ENCODE data around the gene ZNF710. TPM values are rescaled to one million over a fixed set of nuclear protein-coding genes. Genes with fewer than 3 reads are reported as not detected.

ZNF710 gene
- total and polyA plus RNA-seq, 2 of the 4 experiments (the other 2 are of a cell fraction), result 7.6 to 8.2 TPM

DNA sequence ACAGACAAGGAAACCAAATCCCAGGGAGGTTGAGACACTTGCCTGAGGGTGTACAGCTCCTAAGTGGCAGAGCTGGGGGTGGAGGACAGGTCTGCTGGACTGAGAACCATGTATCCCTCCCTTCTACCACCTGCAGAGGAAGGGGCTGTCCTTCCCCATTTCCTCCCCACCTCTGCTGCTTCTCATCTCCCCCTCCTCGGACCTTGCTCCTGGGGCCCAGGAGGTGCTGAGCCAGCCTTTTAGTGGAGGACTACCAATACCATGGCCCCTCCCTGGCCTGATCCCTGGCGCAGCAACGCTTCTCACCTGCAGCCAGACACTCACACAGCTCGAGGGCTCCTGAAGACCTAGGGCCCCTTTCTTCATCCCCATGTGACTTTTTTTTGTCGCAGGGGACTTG, 50.8 kb downstream of the ZNF710 start:
- H4K20me1 ChIP-seq (ENCODE audit: insufficient read depth, low read length), result peaks cover 42% of the 10 kb centered on the region
- in situ Hi-C loops (cut with MboI; ENCODE audit: low sequenced_read_pairs) (no loop called here), intact Hi-C loops (cut with micrococcal nuclease) (no loop called here), dilution Hi-C loops (cut with HindIII; ENCODE audit: low sequenced_read_pairs, unreplicated experiment) (no loop called here)
- H2BK120ac ChIP-seq (ENCODE audit: low read depth, low read length), result no peak overlapping the region
- H4K8ac ChIP-seq (ENCODE audit: low read depth in 2 of 2, low read length in 2 of 2), result no peak overlapping the region
- no peak for DNase-seq
- TF ChIP-seq USF2 (IDR thresholded peaks at IDR 0.05; ENCODE audit: low read depth, low read length) (no peak), NFE2L2 (IDR thresholded peaks at IDR 0.05; ENCODE audit: low read depth, low read length) (no peak), CHD1 (IDR thresholded peaks at IDR 0.05; ENCODE audit: low read depth, low read length) (no peak), ELK1 (IDR thresholded peaks at IDR 0.05; ENCODE audit: borderline replicate concordance, low read depth, low read length) (no peak), MXI1 (IDR thresholded peaks at IDR 0.05; ENCODE audit: borderline replicate concordance, low read depth, low read length) (no peak), RCOR1 (IDR thresholded peaks at IDR 0.05; ENCODE audit: insufficient replicate concordance, low read length) (no peak), RFX5 (IDR thresholded peaks at IDR 0.05; ENCODE audit: low read depth, low read length) (no peak), CEBPB (IDR thresholded peaks at IDR 0.05; ENCODE audit: low read depth, low read length) (no peak), MAZ (IDR thresholded peaks at IDR 0.05; ENCODE audit: borderline replicate concordance, low read depth, low read length) (no peak), POLR2A (IDR thresholded peaks at IDR 0.05; ENCODE audit: low read depth, low read length) (no peak), BHLHE40 (IDR thresholded peaks at IDR 0.05; ENCODE audit: low read depth, low read length) (no peak), RAD21 (IDR thresholded peaks at IDR 0.05; ENCODE audit: low read length) (no peak), FOS (IDR thresholded peaks at IDR 0.05; ENCODE audit: low read depth, low read length) (no peak), MAFK (IDR thresholded peaks at IDR 0.05; ENCODE audit: low read depth, low read length) (no peak)
- TF ChIP-seq, protein P1, sequence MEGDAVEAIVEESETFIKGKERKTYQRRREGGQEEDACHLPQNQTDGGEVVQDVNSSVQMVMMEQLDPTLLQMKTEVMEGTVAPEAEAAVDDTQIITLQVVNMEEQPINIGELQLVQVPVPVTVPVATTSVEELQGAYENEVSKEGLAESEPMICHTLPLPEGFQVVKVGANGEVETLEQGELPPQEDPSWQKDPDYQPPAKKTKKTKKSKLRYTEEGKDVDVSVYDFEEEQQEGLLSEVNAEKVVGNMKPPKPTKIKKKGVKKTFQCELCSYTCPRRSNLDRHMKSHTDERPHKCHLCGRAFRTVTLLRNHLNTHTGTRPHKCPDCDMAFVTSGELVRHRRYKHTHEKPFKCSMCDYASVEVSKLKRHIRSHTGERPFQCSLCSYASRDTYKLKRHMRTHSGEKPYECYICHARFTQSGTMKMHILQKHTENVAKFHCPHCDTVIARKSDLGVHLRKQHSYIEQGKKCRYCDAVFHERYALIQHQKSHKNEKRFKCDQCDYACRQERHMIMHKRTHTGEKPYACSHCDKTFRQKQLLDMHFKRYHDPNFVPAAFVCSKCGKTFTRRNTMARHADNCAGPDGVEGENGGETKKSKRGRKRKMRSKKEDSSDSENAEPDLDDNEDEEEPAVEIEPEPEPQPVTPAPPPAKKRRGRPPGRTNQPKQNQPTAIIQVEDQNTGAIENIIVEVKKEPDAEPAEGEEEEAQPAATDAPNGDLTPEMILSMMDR (conservative IDR thresholded peaks at IDR 0.05; ENCODE audit: low read depth, low read length), result no peak
- no peaks in the 10 kb centered on the region for H3K9me3 ChIP-seq (ENCODE audit: control insufficient read depth, insufficient read depth, low read length)
- H3K27me3 ChIP-seq (ENCODE audit: control insufficient read depth, insufficient read depth, low read length), result no peaks in the 10 kb centered on the region
- H3K23ac ChIP-seq (ENCODE audit: low read depth, low read length), result no peak overlapping the region
- no peak overlapping the region for H2BK20ac ChIP-seq (ENCODE audit: low read depth, low read length)
- ChIA-PET POLR2A (ENCODE audit: unreplicated experiment) (no interaction called here), CTCF (interaction anchor here (1.1 kb wide), 1 partner anchor 154 kb away, joined by 6 read pairs; no protein-coding TSS in a partner anchor)
- ATAC-seq (ENCODE audit: low read depth), result no peak
- no peak overlapping the region for H3K27ac ChIP-seq (ENCODE audit: insufficient read depth, low read length)
- H2BK5ac ChIP-seq (ENCODE audit: low read depth, low read length, poor library complexity, severe bottlenecking), result no peak overlapping the region
- H3K9me1 ChIP-seq (ENCODE audit: insufficient read depth, low read length), result peaks cover 30% of the 10 kb centered on the region
- no peak overlapping the region for H2AFZ ChIP-seq (replicated peaks; ENCODE audit: low read length, poor library complexity)
- H3K4me1 ChIP-seq (ENCODE audit: control insufficient read depth, insufficient read depth, low read length), result peaks cover 8% of the 10 kb centered on the region
- BruUV-seq (replicated peaks), result no TSS peak
- H3K9ac ChIP-seq (ENCODE audit: low read depth, low read length), result no peak overlapping the region
- H3K36me3 ChIP-seq (ENCODE audit: control insufficient read depth, insufficient read depth, low read length), result no peaks in the 10 kb centered on the region
- H3K56ac ChIP-seq (ENCODE audit: extremely low read depth, insufficient read depth, low read length), result no peak overlapping the region
- H3K79me1 ChIP-seq (ENCODE audit: low read depth in 1 of 2, low read length in 2 of 2), result peaks cover 18 to 64% of the 10 kb centered on the region in 2 experiments
- no peak overlapping the region for H2BK15ac ChIP-seq (ENCODE audit: low read depth, low read length)
- no peak overlapping the region for H4K91ac ChIP-seq (ENCODE audit: insufficient read depth, low read depth, low read length)
- H3K4me2 ChIP-seq (ENCODE audit: low read depth, low read length), result no peak overlapping the region
- H3K18ac ChIP-seq (ENCODE audit: low read depth, low read length), result no peak overlapping the region
- no peak overlapping the region for H4K5ac ChIP-seq (ENCODE audit: low read depth, low read length)
- no peak overlapping the region for H3K14ac ChIP-seq (replicated peaks; ENCODE audit: low read depth, low read length)
- no peak overlapping the region for H2AK5ac ChIP-seq (ENCODE audit: low read depth, low read length)
- H2AK9ac ChIP-seq (replicated peaks; ENCODE audit: low read depth, low read length, poor library complexity), result no peak overlapping the region
- 60% methylated on average over 1 of the region's 5 CpGs; no CpG with 5 or more reads in 1 of the 2 experiments for WGBS, 2 experiments (ENCODE audit: extremely low coverage in 2 of 2, insufficient read length in 1 of 2)
- no peak overlapping the region for H3K4ac ChIP-seq (ENCODE audit: low read depth, low read length)
- no peak overlapping the region for H3K4me3 ChIP-seq (ENCODE audit: insufficient read depth, low read depth, low read length)
